ENCODE measurements around the gene NCKIPSD. TPM values are rescaled to one million over a fixed set of nuclear protein-coding genes. Genes with fewer than 3 reads are reported as not detected.

Gene NCKIPSD
- polyA plus RNA-seq, 3 donors, result 4.2 to 14.8 (median 4.3) TPM

DNA sequence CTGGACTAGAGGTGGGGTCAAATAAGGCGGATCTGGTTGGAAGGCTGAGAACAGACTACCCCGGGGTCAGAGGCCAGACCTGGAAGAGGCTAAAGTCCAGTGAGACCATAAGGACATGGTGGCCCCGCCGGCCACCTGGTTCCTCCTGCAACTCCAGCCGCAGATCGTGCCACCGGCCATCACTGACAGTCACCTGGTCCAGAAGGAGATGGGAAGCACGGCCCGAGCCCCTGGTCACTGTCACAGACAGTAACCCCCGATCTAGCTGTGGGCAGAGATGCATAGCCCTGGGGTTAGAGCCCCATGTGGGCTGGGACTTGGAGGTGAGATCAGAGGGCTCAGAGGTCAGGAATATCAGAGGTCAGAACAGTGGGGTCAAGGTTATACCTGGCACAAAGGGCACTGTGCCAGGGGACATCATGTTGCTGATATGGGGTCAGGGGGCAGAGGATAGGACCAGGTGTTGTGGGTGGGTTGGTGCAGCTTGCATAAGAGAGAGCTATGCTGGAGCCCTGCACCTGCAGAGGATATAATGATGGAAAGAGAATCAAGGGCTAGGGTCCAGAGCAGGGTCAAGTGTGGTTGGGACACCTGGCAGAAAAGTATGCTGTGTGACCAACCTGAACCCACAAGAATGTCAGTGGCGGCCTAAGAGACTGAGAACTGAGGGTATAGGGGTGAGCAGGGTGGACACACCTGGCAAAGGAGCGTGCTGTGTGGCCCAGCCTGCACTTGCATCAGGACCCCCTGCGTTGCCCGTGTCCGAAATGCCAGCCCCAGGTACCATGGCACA, 32.6 kb downstream of the NCKIPSD start:
- intact Hi-C loops (cut with micrococcal nuclease), result no loop called here
- H3K4me3 ChIP-seq (replicated peaks in 1 of 3; ENCODE audit: low read depth in 2 of 3, low read length in 3 of 3), result no peak overlapping the region
- 95% methylated on average over 15 of the region's 15 CpGs for WGBS (ENCODE audit: insufficient coverage)
- no peak overlapping the region for H3K9ac ChIP-seq (ENCODE audit: insufficient read depth, low read length, poor library complexity, severe bottlenecking)
- TF ChIP-seq, protein P1, sequence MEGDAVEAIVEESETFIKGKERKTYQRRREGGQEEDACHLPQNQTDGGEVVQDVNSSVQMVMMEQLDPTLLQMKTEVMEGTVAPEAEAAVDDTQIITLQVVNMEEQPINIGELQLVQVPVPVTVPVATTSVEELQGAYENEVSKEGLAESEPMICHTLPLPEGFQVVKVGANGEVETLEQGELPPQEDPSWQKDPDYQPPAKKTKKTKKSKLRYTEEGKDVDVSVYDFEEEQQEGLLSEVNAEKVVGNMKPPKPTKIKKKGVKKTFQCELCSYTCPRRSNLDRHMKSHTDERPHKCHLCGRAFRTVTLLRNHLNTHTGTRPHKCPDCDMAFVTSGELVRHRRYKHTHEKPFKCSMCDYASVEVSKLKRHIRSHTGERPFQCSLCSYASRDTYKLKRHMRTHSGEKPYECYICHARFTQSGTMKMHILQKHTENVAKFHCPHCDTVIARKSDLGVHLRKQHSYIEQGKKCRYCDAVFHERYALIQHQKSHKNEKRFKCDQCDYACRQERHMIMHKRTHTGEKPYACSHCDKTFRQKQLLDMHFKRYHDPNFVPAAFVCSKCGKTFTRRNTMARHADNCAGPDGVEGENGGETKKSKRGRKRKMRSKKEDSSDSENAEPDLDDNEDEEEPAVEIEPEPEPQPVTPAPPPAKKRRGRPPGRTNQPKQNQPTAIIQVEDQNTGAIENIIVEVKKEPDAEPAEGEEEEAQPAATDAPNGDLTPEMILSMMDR (IDR thresholded peaks at IDR 0.05), result no peak
- Mint-ChIP-seq H3K4me1 (peaks cover 16% of the 10 kb centered on the region), H3K27me3 (ENCODE audit: low read depth in 3 of 3) (peaks cover 8 to 22% (median 9%) of the 10 kb centered on the region in 3 donors), H3K36me3 (no peaks in the 10 kb centered on the region), H3K9me3 (peaks cover 0 to 3% (median 0%) of the 10 kb centered on the region in 7 donors), H3K4me3 (no peak overlapping the region), H3K27ac (peak overlapping the region in 1 of 7 donors; percentile 82)
- no peaks in the 10 kb centered on the region for H3K36me3 ChIP-seq (replicated peaks in 1 of 2; ENCODE audit: control insufficient read depth in 1 of 2, insufficient read depth in 2 of 2, low read length in 2 of 2)
- no peaks in the 10 kb centered on the region for H3K9me3 ChIP-seq (replicated peaks in 1 of 2; ENCODE audit: control insufficient read depth in 1 of 2, insufficient read depth in 1 of 2, low read length in 2 of 2)
- DNase-seq, result no peak
- H3K27me3 ChIP-seq (ENCODE audit: control insufficient read depth in 2 of 2, insufficient read depth in 2 of 2, low read length in 2 of 2), result peaks cover 0 to 12% of the 10 kb centered on the region in 2 donors
- peaks cover 17 to 24% of the 10 kb centered on the region in 2 donors for H3K4me1 ChIP-seq (ENCODE audit: control insufficient read depth in 1 of 2, insufficient read depth in 2 of 2, low read length in 2 of 2)
- H3K4me2 ChIP-seq (replicated peaks; ENCODE audit: extremely low read depth, low read length, poor library complexity, severe bottlenecking), result no peak overlapping the region
- no peak overlapping the region for H3K27ac ChIP-seq (ENCODE audit: low read depth in 1 of 2, low read length in 2 of 2)
- no peak overlapping the region for H2AFZ ChIP-seq (ENCODE audit: insufficient read depth, low read depth, low read length, poor library complexity, severe bottlenecking)
- no peaks in the 10 kb centered on the region for H3K79me2 ChIP-seq (ENCODE audit: insufficient read depth, low read length)
- no peaks in the 10 kb centered on the region for H4K20me1 ChIP-seq (ENCODE audit: insufficient read depth, low read length)

GRCh38 chr3:48651771-48652170, 33.9 kb downstream of the NCKIPSD start:
- Histone ChIP-seq H3K4me1 (ENCODE audit: control insufficient read depth in 1 of 2, insufficient read depth in 2 of 2, low read length in 2 of 2) (peaks cover 10 to 17% of the 10 kb centered on the region in 2 donors), H3K9me3 (replicated peaks in 1 of 2; ENCODE audit: control insufficient read depth in 1 of 2, insufficient read depth in 1 of 2, low read length in 2 of 2) (no peaks in the 10 kb centered on the region), H4K20me1 (ENCODE audit: insufficient read depth, low read length) (no peaks in the 10 kb centered on the region), H3K9ac (ENCODE audit: insufficient read depth, low read length, poor library complexity, severe bottlenecking) (no peak overlapping the region), H3K36me3 (replicated peaks in 1 of 2; ENCODE audit: control insufficient read depth in 1 of 2, insufficient read depth in 2 of 2, low read length in 2 of 2) (no peaks in the 10 kb centered on the region), H3K4me3 (replicated peaks in 1 of 3; ENCODE audit: low read depth in 2 of 3, low read length in 3 of 3) (no peak overlapping the region), H3K27ac (ENCODE audit: low read depth in 1 of 2, low read length in 2 of 2) (no peak overlapping the region), H3K27me3 (ENCODE audit: control insufficient read depth in 2 of 2, insufficient read depth in 2 of 2, low read length in 2 of 2) (peaks cover 0 to 5% of the 10 kb centered on the region in 2 donors), H2AFZ (ENCODE audit: insufficient read depth, low read depth, low read length, poor library complexity, severe bottlenecking) (no peak overlapping the region), H3K4me2 (replicated peaks; ENCODE audit: extremely low read depth, low read length, poor library complexity, severe bottlenecking) (no peak overlapping the region), H3K79me2 (ENCODE audit: insufficient read depth, low read length) (no peaks in the 10 kb centered on the region)
- intact Hi-C loops (cut with micrococcal nuclease), result no loop called here
- H3K27me3 Mint-ChIP-seq (ENCODE audit: low read depth in 3 of 3), result peaks cover 4 to 8% (median 6%) of the 10 kb centered on the region in 3 donors
- no peaks in the 10 kb centered on the region for H3K9me3 Mint-ChIP-seq
- no peak overlapping the region for H3K27ac Mint-ChIP-seq
- 89% methylated on average over 11 of the region's 11 CpGs for WGBS (ENCODE audit: insufficient coverage)
- no peak for DNase-seq
- no peak overlapping the region for H3K4me3 Mint-ChIP-seq
- TF ChIP-seq, protein P1 (IDR thresholded peaks at IDR 0.05), result no peak
- peaks cover 9% of the 10 kb centered on the region for H3K4me1 Mint-ChIP-seq
- no peaks in the 10 kb centered on the region for H3K36me3 Mint-ChIP-seq

All from CD14-positive monocyte (primary cell).